ENCODE results near the gene HMGCS2. TPM values are rescaled to one million over a fixed set of nuclear protein-coding genes. Genes with fewer than 3 reads are reported as not detected.

HMGCS2 gene
- total and polyA plus RNA-seq, 9 of the 15 experiments (the other 6 are each of a cell fraction or from before 2014, with no cell fraction given): 0.13 TPM; not detected in 8

GRCh38 chr1:119737040-119737682 lies 31.5 kb downstream of the HMGCS2 start (continued):
- TF ChIP-seq POLR2AphosphoS5 (IDR thresholded peaks at IDR 0.05; ENCODE audit: control insufficient read depth, insufficient read depth, low read depth, low read length): peak; percentile 96
- TF ChIP-seq ZNF239 (CRISPR knock-in tag; IDR thresholded peaks at IDR 0.05): no peak
- TF ChIP-seq HMG20A (CRISPR knock-in tag; conservative IDR thresholded peaks at IDR 0.05): 0 out of 2 replicates have a peak, but pooled peaks have one; percentile 43
- TF ChIP-seq ZNF518B (CRISPR knock-in tag; IDR thresholded peaks at IDR 0.05): no peak
- peak; percentile 97; the same call in 1 of the 2 replicates for TF ChIP-seq CC2D1A (IDR thresholded peaks at IDR 0.05)
- peak; percentile 86 for TF ChIP-seq CXXC5 (CRISPR knock-in tag; IDR thresholded peaks at IDR 0.05)
- no peak for TF ChIP-seq FUS (optimal IDR thresholded peaks at IDR 0.05; ENCODE audit: low read depth, low read length)
- peak; percentile 91; the same call in 1 of the 2 replicates for TF ChIP-seq RUNX1 (IDR thresholded peaks at IDR 0.05; ENCODE audit: low read depth)
- TF ChIP-seq CTBP1 (IDR thresholded peaks at IDR 0.05; ENCODE audit: borderline replicate concordance): peak; percentile 73
- no peak for TF ChIP-seq ESRRB (CRISPR knock-in tag; IDR thresholded peaks at IDR 0.05; ENCODE audit: borderline replicate concordance)
- TF ChIP-seq ZNF212 (CRISPR knock-in tag; IDR thresholded peaks at IDR 0.05): no peak
- TF ChIP-seq STAT5A (IDR thresholded peaks at IDR 0.05; ENCODE audit: borderline replicate concordance, low read length): peak; percentile 92
- peak; percentile 99 for TF ChIP-seq C11orf30 (IDR thresholded peaks at IDR 0.05; ENCODE audit: low read depth)
- TF ChIP-seq NRF1 (conservative IDR thresholded peaks at IDR 0.05 in 1 of 2, IDR thresholded peaks at IDR 0.05 in 1 of 2): peak; percentile 34 to 35; a peak in 1 of 4 replicates
- TF ChIP-seq EP300 (IDR thresholded peaks at IDR 0.05; ENCODE audit: low read length): peak; percentile 89
- TF ChIP-seq TAF1 (IDR thresholded peaks at IDR 0.05; ENCODE audit: control insufficient read depth, extremely low read depth, insufficient read depth, low read length, severe bottlenecking): no peak
- no peak for TF ChIP-seq THAP7 (CRISPR knock-in tag; IDR thresholded peaks at IDR 0.05)
- TF ChIP-seq ZNF23 (CRISPR knock-in tag; IDR thresholded peaks at IDR 0.05): no peak
- TF ChIP-seq SETDB1 (IDR thresholded peaks at IDR 0.05; ENCODE audit: low read length): no peak
- no peak for TF ChIP-seq LCOR (CRISPR knock-in tag; IDR thresholded peaks at IDR 0.05)
- peak in 1 of 2 experiments; percentile 54; a peak in 2 of 4 replicates for TF ChIP-seq MNT (conservative IDR thresholded peaks at IDR 0.05)

Measured in K562 (cell line).